MM.1S (cell line): Measurements from ENCODE around the gene COL28A1.

ENCODE experiments used
- EZH2 ChIP-seq: fragments of 300-600 bp; sonication (generic); optimal IDR thresholded peaks from 2 replicates; pipeline ENCODE3; 2017; ENCODE audit warnings: low read depth, mild to moderate bottlenecking, antibody characterized with exemption, low read length, mixed read lengths
- EZH2phosphoT487 ChIP-seq: fragments of 300-600 bp; sonication (generic); IDR thresholded peaks from 2 replicates; pipeline ENCODE4 v1.6.1; 2018; ENCODE audit warnings: antibody characterized with exemption, low read length
- TF ChIP-seq, protein P1 (sequence below): fragments of 300-600 bp; sonication (generic); IDR thresholded peaks from 2 replicates; pipeline ENCODE4 v1.5.1; 2016; ENCODE audit warnings: antibody characterized with exemption, low read length, mixed read lengths

DNA sequence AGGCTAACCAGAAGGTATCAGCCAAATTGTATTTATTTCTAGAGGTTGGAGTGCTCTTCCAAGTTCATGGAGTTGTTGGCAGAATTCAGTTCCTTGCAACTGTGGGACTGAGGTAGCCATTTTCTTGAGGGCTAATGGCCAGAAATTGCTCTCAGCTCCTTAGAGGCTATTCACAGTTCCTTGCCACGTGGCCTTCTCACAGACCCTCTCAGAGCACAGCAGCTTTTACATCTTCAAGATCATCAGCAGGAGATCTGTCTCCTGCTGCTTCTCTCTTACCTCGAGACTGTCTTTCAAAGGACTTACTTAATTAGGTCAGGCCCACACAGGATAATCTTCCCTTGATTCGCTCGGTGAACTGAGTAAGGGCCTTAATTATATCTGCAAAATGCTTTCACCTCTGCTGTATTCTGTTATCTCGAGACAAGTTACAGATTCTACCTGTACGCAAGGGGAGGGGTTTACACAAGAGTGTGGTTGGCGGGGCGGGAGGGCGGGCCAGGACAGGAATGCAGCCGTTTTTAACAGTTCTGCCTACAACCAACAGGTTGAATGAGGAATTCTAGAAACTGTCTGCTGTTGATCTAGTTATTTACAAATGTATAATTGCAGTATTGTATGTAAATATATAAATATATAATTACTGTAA lies 46.0 kb upstream of the COL28A1 start:
- TF ChIP-seq EZH2phosphoT487 (no peak), EZH2 (no peak)
- TF ChIP-seq, protein P1, sequence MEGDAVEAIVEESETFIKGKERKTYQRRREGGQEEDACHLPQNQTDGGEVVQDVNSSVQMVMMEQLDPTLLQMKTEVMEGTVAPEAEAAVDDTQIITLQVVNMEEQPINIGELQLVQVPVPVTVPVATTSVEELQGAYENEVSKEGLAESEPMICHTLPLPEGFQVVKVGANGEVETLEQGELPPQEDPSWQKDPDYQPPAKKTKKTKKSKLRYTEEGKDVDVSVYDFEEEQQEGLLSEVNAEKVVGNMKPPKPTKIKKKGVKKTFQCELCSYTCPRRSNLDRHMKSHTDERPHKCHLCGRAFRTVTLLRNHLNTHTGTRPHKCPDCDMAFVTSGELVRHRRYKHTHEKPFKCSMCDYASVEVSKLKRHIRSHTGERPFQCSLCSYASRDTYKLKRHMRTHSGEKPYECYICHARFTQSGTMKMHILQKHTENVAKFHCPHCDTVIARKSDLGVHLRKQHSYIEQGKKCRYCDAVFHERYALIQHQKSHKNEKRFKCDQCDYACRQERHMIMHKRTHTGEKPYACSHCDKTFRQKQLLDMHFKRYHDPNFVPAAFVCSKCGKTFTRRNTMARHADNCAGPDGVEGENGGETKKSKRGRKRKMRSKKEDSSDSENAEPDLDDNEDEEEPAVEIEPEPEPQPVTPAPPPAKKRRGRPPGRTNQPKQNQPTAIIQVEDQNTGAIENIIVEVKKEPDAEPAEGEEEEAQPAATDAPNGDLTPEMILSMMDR, result no peak
